ENCODE results near the gene FBXO33. TPM values are rescaled to one million over a fixed set of nuclear protein-coding genes. Genes with fewer than 3 reads are reported as not detected.

The FBXO33 gene
- total RNA-seq: 10 to 100 TPM; 18.7 to 19.0 TPM

GRCh38 chr14:39432179-39432618 is at the start of gene FBXO33:
TSS of gene FBXO33 (minus strand) at chr14:39432433. CDS start at chr14:39432162, 271 bp downstream.
- H3K27ac Mint-ChIP-seq: peak within 1 kb of the TSS; percentile 100
- no peaks in the 10 kb centered on the region for H3K9me3 Mint-ChIP-seq
- POLR2A ChIA-PET: interaction anchor here (0.6 to 3.4 kb wide), 19 partner anchors 9 to 331 kb away, joined by 3 to 35 read pairs (median 5); partner anchors contain the start of genes GEMIN2, PNN, SEC23A and TRAPPC6B
- peak; percentile 80 for ATAC-seq (ENCODE audit: low read depth)
- no peaks in the 10 kb centered on the region for H3K27me3 Mint-ChIP-seq
- peak; percentile 96 for DNase-seq
- H3K36me3 Mint-ChIP-seq: peaks cover 6% of the 10 kb centered on the region
- H3K4me1 Mint-ChIP-seq: peaks cover 29% of the 10 kb centered on the region
- H3K4me3 Mint-ChIP-seq: peak within 1 kb of the TSS; percentile 100

GRCh38 chr14:39474416-39474911 is 42.2 kb upstream of the FBXO33 start:
- POLR2A ChIA-PET: no interaction called here
- no peak for ATAC-seq (ENCODE audit: low read depth)
- H3K4me1 Mint-ChIP-seq: no peaks in the 10 kb centered on the region
- DNase-seq: no peak
- H3K9me3 Mint-ChIP-seq: no peaks in the 10 kb centered on the region
- no peak overlapping the region for H3K27ac Mint-ChIP-seq
- H3K4me3 Mint-ChIP-seq: no peak overlapping the region
- H3K27me3 Mint-ChIP-seq: no peaks in the 10 kb centered on the region
- H3K36me3 Mint-ChIP-seq: peaks cover 1% of the 10 kb centered on the region

GRCh38 chr14:39472078-39472477 is 39.8 kb upstream of the FBXO33 start:
- no peaks in the 10 kb centered on the region for H3K27me3 Mint-ChIP-seq
- no peaks in the 10 kb centered on the region for H3K4me1 Mint-ChIP-seq
- no peak for DNase-seq
- POLR2A ChIA-PET: no interaction called here
- H3K9me3 Mint-ChIP-seq: no peaks in the 10 kb centered on the region
- no peak overlapping the region for H3K27ac Mint-ChIP-seq
- no peak overlapping the region for H3K4me3 Mint-ChIP-seq
- peaks cover 1% of the 10 kb centered on the region for H3K36me3 Mint-ChIP-seq
- no peak for ATAC-seq (ENCODE audit: low read depth)

- Mint-ChIP-seq H3K4me1 (no peaks in the 10 kb centered on the region), H3K9me3 (no peaks in the 10 kb centered on the region), H3K27ac (no peak overlapping the region), H3K36me3 (peaks cover 1% of the 10 kb centered on the region), H3K27me3 (peaks cover 3% of the 10 kb centered on the region), H3K4me3 (no peak overlapping the region)
- ATAC-seq (ENCODE audit: low read depth) (peak; percentile 63), DNase-seq (peak; percentile 36)
- POLR2A ChIA-PET: no interaction called here
Observed at GRCh38 chr14:39469094-39469710, 37.0 kb upstream of the FBXO33 start.

GRCh38 chr14:39467889-39468524 is 35.8 kb upstream of the FBXO33 start:
- DNase-seq: no peak
- no peak for ATAC-seq (ENCODE audit: low read depth)
- POLR2A ChIA-PET: no interaction called here
- Mint-ChIP-seq H3K4me1 (no peaks in the 10 kb centered on the region), H3K4me3 (no peak overlapping the region), H3K27me3 (peaks cover 6% of the 10 kb centered on the region), H3K9me3 (peaks cover 2% of the 10 kb centered on the region), H3K27ac (no peak overlapping the region), H3K36me3 (peaks cover 1% of the 10 kb centered on the region)

GRCh38 chr14:39459795-39460478 is 27.7 kb upstream of the FBXO33 start:
- H3K27me3 Mint-ChIP-seq: peaks cover 6% of the 10 kb centered on the region
- H3K9me3 Mint-ChIP-seq: peaks cover 2% of the 10 kb centered on the region
- no peaks in the 10 kb centered on the region for H3K4me1 Mint-ChIP-seq
- no peak for ATAC-seq (ENCODE audit: low read depth)
- no peak overlapping the region for H3K4me3 Mint-ChIP-seq
- H3K27ac Mint-ChIP-seq: no peak overlapping the region
- no peaks in the 10 kb centered on the region for H3K36me3 Mint-ChIP-seq
- POLR2A ChIA-PET: no interaction called here
- no peak for DNase-seq

GRCh38 chr14:39456702-39457250 is 24.5 kb upstream of the FBXO33 start:
- no peak overlapping the region for H3K27ac Mint-ChIP-seq
- H3K9me3 Mint-ChIP-seq: no peaks in the 10 kb centered on the region
- H3K27me3 Mint-ChIP-seq: no peaks in the 10 kb centered on the region
- H3K4me1 Mint-ChIP-seq: peaks cover 3% of the 10 kb centered on the region
- DNase-seq: no peak
- H3K4me3 Mint-ChIP-seq: no peak overlapping the region
- ATAC-seq (ENCODE audit: low read depth): no peak
- POLR2A ChIA-PET: no interaction called here
- no peaks in the 10 kb centered on the region for H3K36me3 Mint-ChIP-seq

GRCh38 chr14:39454906-39455539 is 22.8 kb upstream of the FBXO33 start:
- no peaks in the 10 kb centered on the region for H3K27me3 Mint-ChIP-seq
- no peaks in the 10 kb centered on the region for H3K36me3 Mint-ChIP-seq
- POLR2A ChIA-PET: no interaction called here
- DNase-seq: no peak
- no peaks in the 10 kb centered on the region for H3K9me3 Mint-ChIP-seq
- no peak overlapping the region for H3K27ac Mint-ChIP-seq
- H3K4me1 Mint-ChIP-seq: peaks cover 8% of the 10 kb centered on the region
- no peak for ATAC-seq (ENCODE audit: low read depth)
- H3K4me3 Mint-ChIP-seq: no peak overlapping the region

GRCh38 chr14:39452680-39453079 is 20.4 kb upstream of the FBXO33 start:
- no peak overlapping the region for H3K4me3 Mint-ChIP-seq
- no peaks in the 10 kb centered on the region for H3K9me3 Mint-ChIP-seq
- POLR2A ChIA-PET: interaction anchor here (0.6 kb wide), 1 partner anchor 72 kb away, joined by 3 read pairs; no protein-coding TSS in a partner anchor
- ATAC-seq (ENCODE audit: low read depth): no peak
- H3K27me3 Mint-ChIP-seq: no peaks in the 10 kb centered on the region
- no peak for DNase-seq
- peaks cover 11% of the 10 kb centered on the region for H3K4me1 Mint-ChIP-seq
- no peaks in the 10 kb centered on the region for H3K36me3 Mint-ChIP-seq
- H3K27ac Mint-ChIP-seq: no peak overlapping the region

GRCh38 chr14:39451811-39452210 is 19.6 kb upstream of the FBXO33 start:
- Mint-ChIP-seq H3K4me3 (no peak overlapping the region), H3K9me3 (no peaks in the 10 kb centered on the region), H3K4me1 (peaks cover 15% of the 10 kb centered on the region), H3K27ac (no peak overlapping the region), H3K36me3 (no peaks in the 10 kb centered on the region), H3K27me3 (no peaks in the 10 kb centered on the region)
- POLR2A ChIA-PET: no interaction called here
- DNase-seq (no peak), ATAC-seq (ENCODE audit: low read depth) (no peak)

GRCh38 chr14:39447175-39447661 is 15.0 kb upstream of the FBXO33 start:
- H3K27ac Mint-ChIP-seq: no peak overlapping the region
- no peaks in the 10 kb centered on the region for H3K27me3 Mint-ChIP-seq
- POLR2A ChIA-PET: interaction anchor here (2.6 kb wide), 1 partner anchor 15 kb away, joined by 8 read pairs; the partner anchor contains the start of gene FBXO33
- DNase-seq (no peak), ATAC-seq (ENCODE audit: low read depth) (no peak)
- H3K4me3 Mint-ChIP-seq: no peak overlapping the region
- peaks cover 2% of the 10 kb centered on the region for H3K36me3 Mint-ChIP-seq
- peaks cover 19% of the 10 kb centered on the region for H3K4me1 Mint-ChIP-seq
- no peaks in the 10 kb centered on the region for H3K9me3 Mint-ChIP-seq

GRCh38 chr14:39446131-39446744 is 14.0 kb upstream of the FBXO33 start:
- Mint-ChIP-seq H3K27ac (no peak overlapping the region), H3K4me1 (peaks cover 13% of the 10 kb centered on the region), H3K36me3 (peaks cover 7% of the 10 kb centered on the region), H3K9me3 (peaks cover 2% of the 10 kb centered on the region), H3K27me3 (no peaks in the 10 kb centered on the region), H3K4me3 (no peak overlapping the region)
- ATAC-seq (ENCODE audit: low read depth) (peak; percentile 10), DNase-seq (no peak)
- POLR2A ChIA-PET: no interaction called here

Data from activated naive CD8-positive, alpha-beta T cell treated with anti-CD3 and anti-CD28 coated beads, Interleukin-2, amount 10 ng/mL, durations not matched to agents 7 days and 5 days (primary cell).